H1 (cell line): ENCODE results near the gene DAB2IP. TPM values are rescaled to one million over a fixed set of nuclear protein-coding genes. Genes with fewer than 3 reads are reported as not detected.

Experiments used
- CTCF ChIA-PET: fragments of 300-600 bp; sonication (Branson Sonifier 250); formaldehyde crosslinking; loops from one replicate; lab custom pipeline; 2021; ENCODE audit not compliant: partially characterized antibody; lab: Charles Lee
- POLR2A ChIA-PET: fragments of 300-600 bp; sonication (Branson Sonifier 250); formaldehyde crosslinking; loops from one replicate; lab custom pipeline; 2021; ENCODE audit warnings: inconsistent platforms; ENCODE audit not compliant: partially characterized antibody; lab: Charles Lee
- DNase-seq, 2 experiments: peaks; one replicate each; pipeline versions ENCODE4 v3.0.0 to v3.0.0-alpha.2; 2010 to 2022; ENCODE audit warnings: low spot score in 2 of 2, low read depth in 1 of 2, mixed read lengths in 1 of 2
- FAIRE-seq: peaks from 2 replicates; lab custom pipeline; 2011; peaks lifted over from hg19 to GRCh38; lab: Jason Lieb, UNC
- H2AFZ ChIP-seq: 2 replicates; pipeline ENCODE4 v1.8.1; 2012; ENCODE audit warnings: low read length, inconsistent platforms
- H2AK5ac ChIP-seq: 2 replicates; pipeline ENCODE4 v1.6.1; 2013; ENCODE audit warnings: low read depth, low read length
- H2BK120ac ChIP-seq: replicated peaks from 2 replicates; pipeline ENCODE3; 2013; ENCODE audit warnings: low read depth, low read length, inconsistent platforms
- H2BK12ac ChIP-seq: 2 replicates; pipeline ENCODE4 v1.6.1; 2013; ENCODE audit warnings: low read depth, low read length
- H2BK15ac ChIP-seq: 2 replicates; pipeline ENCODE4 v1.6.1; 2013; ENCODE audit warnings: low read length
- H2BK20ac ChIP-seq: 2 replicates; pipeline ENCODE4 v1.6.1; 2013; ENCODE audit warnings: low read length
- H2BK5ac ChIP-seq: 2 replicates; pipeline ENCODE4 v1.6.1; 2013; ENCODE audit warnings: low read depth, low read length
- H3K14ac ChIP-seq: 2 replicates; pipeline ENCODE4 v1.6.1; 2013; ENCODE audit warnings: inconsistent platforms; ENCODE audit not compliant: insufficient read length
- H3K18ac ChIP-seq: 2 replicates; pipeline ENCODE4 v1.6.1; 2013; ENCODE audit warnings: low read length; ENCODE audit errors: extremely low read depth
- H3K23ac ChIP-seq: 2 replicates; pipeline ENCODE4 v1.6.1; 2013; ENCODE audit warnings: inconsistent platforms; ENCODE audit not compliant: insufficient read length
- H3K23me2 ChIP-seq: 2 replicates; pipeline ENCODE4 v1.6.1; 2013; ENCODE audit warnings: low read depth, low read length
- H3K27ac ChIP-seq: 2 replicates; pipeline ENCODE4 v1.6.1; 2011; ENCODE audit warnings: low read depth, low read length, inconsistent platforms
- H3K27me3 ChIP-seq, 4 experiments: replicated peaks in 1 of 4; 1 replicate in 1 of 4; 2 replicates in 3 of 4; pipeline versions ENCODE4 v1.6.1 to v1.8.1; 2011 to 2013; ENCODE audit warnings: low read length in 3 of 4, mild to moderate bottlenecking in 3 of 4, inconsistent platforms in 2 of 4, mixed read lengths in 2 of 4, moderate library complexity in 1 of 4; ENCODE audit not compliant: control insufficient read depth in 3 of 4, insufficient read depth in 3 of 4; ENCODE audit errors: extremely low read depth in 1 of 4
- H3K36me3 ChIP-seq, 4 experiments: 2 replicates each; pipeline versions ENCODE4 v1.6.1 to v1.8.1; 2011 to 2013; ENCODE audit warnings: mild to moderate bottlenecking in 4 of 4, low read length in 3 of 4, moderate library complexity in 2 of 4, control low read depth in 1 of 4, inconsistent platforms in 1 of 4; ENCODE audit not compliant: insufficient read depth in 4 of 4, control insufficient read depth in 2 of 4
- H3K4ac ChIP-seq: replicated peaks from 2 replicates; pipeline ENCODE3; 2013; ENCODE audit warnings: low read length, low read depth, mixed read lengths, inconsistent platforms; ENCODE audit not compliant: insufficient read length
- H3K4me1 ChIP-seq, 4 experiments: replicated peaks in 1 of 4; 1 replicate in 1 of 4; 2 replicates in 3 of 4; pipeline versions ENCODE4 v1.6.1 to v1.8.1; 2011 to 2013; ENCODE audit warnings: low read length in 3 of 4, inconsistent platforms in 2 of 4, mixed read lengths in 1 of 4; ENCODE audit not compliant: insufficient read depth in 4 of 4, control insufficient read depth in 3 of 4
- H3K4me2 ChIP-seq, 2 experiments: 2 replicates each; pipeline versions ENCODE4 v1.6.1 to v1.8.1; 2011 to 2013; ENCODE audit warnings: low read depth in 2 of 2, low read length in 2 of 2, control low read depth in 1 of 2, inconsistent platforms in 1 of 2, mild to moderate bottlenecking in 1 of 2; ENCODE audit not compliant: insufficient read depth in 1 of 2
- H3K4me3 ChIP-seq, 4 experiments: fragments of 200-600, 300-600 bp in 1 of 4; sonication (generic), shearing (Covaris generic), sonication (Bioruptor Twin) in 1 of 4; 2 replicates each; pipeline versions ENCODE4 v1.5.1 to v1.8.1; 2011 to 2016; ENCODE audit warnings: low read length in 4 of 4, low read depth in 3 of 4, control low read depth in 2 of 4, inconsistent platforms in 2 of 4, mild to moderate bottlenecking in 2 of 4, mixed read lengths in 1 of 4, moderate library complexity in 1 of 4; ENCODE audit not compliant: insufficient read depth in 2 of 4; ENCODE audit errors: extremely low read depth in 1 of 4
- H3K56ac ChIP-seq: replicated peaks from 2 replicates; pipeline ENCODE3; 2013; ENCODE audit warnings: low read depth, mild to moderate bottlenecking, mixed read lengths, low read length, inconsistent platforms; ENCODE audit not compliant: insufficient read length
- H3K79me1 ChIP-seq: 2 replicates; pipeline ENCODE4 v1.6.1; 2013; ENCODE audit warnings: low read depth, low read length, control low read depth
- H3K79me2 ChIP-seq, 2 experiments: 2 replicates each; pipeline versions ENCODE4 v1.6.1 to v1.8.1; 2012 to 2013; ENCODE audit warnings: low read length in 2 of 2, mild to moderate bottlenecking in 2 of 2, inconsistent platforms in 1 of 2; ENCODE audit not compliant: insufficient read depth in 2 of 2, control insufficient read depth in 1 of 2
- H3K9ac ChIP-seq, 4 experiments: replicated peaks in 1 of 4; 1 replicate in 1 of 4; 2 replicates in 3 of 4; pipeline versions ENCODE4 v1.6.1 to v1.8.1; 2011 to 2013; ENCODE audit warnings: low read depth in 3 of 4, low read length in 3 of 4, control low read depth in 2 of 4, mild to moderate bottlenecking in 2 of 4, moderate library complexity in 2 of 4, inconsistent platforms in 1 of 4; ENCODE audit errors: extremely low read depth in 1 of 4
- H3K9me3 ChIP-seq, 2 experiments: 2 replicates each; pipeline versions ENCODE4 v1.6.1 to v1.8.1; 2012 to 2013; ENCODE audit warnings: mild to moderate bottlenecking in 2 of 2, moderate library complexity in 2 of 2, control low read depth in 1 of 2, inconsistent platforms in 1 of 2, low read depth in 1 of 2, low read length in 1 of 2, mixed read lengths in 1 of 2; ENCODE audit not compliant: insufficient read depth in 2 of 2
- H4K20me1 ChIP-seq, 2 experiments: replicated peaks in 1 of 2; 2 replicates each; pipeline versions ENCODE3 to v1.8.1; 2011 to 2013; ENCODE audit warnings: inconsistent platforms in 2 of 2, low read length in 2 of 2, mild to moderate bottlenecking in 1 of 2; ENCODE audit not compliant: insufficient read depth in 2 of 2, control insufficient read depth in 1 of 2
- H4K5ac ChIP-seq: 2 replicates; pipeline ENCODE4 v1.6.1; 2013; ENCODE audit warnings: low read length, low read depth, mixed read lengths, inconsistent platforms; ENCODE audit not compliant: insufficient read length
- H4K8ac ChIP-seq: 2 replicates; pipeline ENCODE4 v1.8.0; 2013; ENCODE audit warnings: mild to moderate bottlenecking, moderate library complexity, low read length, inconsistent platforms; ENCODE audit not compliant: insufficient read depth; ENCODE audit errors: extremely low read depth
- H4K91ac ChIP-seq: replicated peaks from 2 replicates; pipeline ENCODE3; 2013; ENCODE audit warnings: low read length, mixed read lengths, inconsistent platforms; ENCODE audit not compliant: insufficient read length
- ATF3 ChIP-seq: IDR thresholded peaks from 2 replicates; pipeline ENCODE4 v1.6.1; 2011; ENCODE audit warnings: low read depth, mild to moderate bottlenecking, low read length; ENCODE audit not compliant: insufficient read depth
- BACH1 ChIP-seq: IDR thresholded peaks from 2 replicates; pipeline ENCODE4 v1.6.1; 2012; ENCODE audit warnings: low read length, improper control_type of control experiment
- CTBP2 ChIP-seq: IDR thresholded peaks from 2 replicates; pipeline ENCODE4 v1.7.0; 2011; ENCODE audit warnings: borderline replicate concordance, mild to moderate bottlenecking, moderate library complexity, mixed read lengths, low read length; ENCODE audit not compliant: insufficient read depth, insufficient read length
- GABPA ChIP-seq: IDR thresholded peaks from 2 replicates; pipeline ENCODE4 v1.6.1; 2011; ENCODE audit warnings: mild to moderate bottlenecking, low read length, moderate library complexity, borderline replicate concordance; ENCODE audit not compliant: insufficient read depth
- MAFK ChIP-seq: IDR thresholded peaks from 2 replicates; pipeline ENCODE4 v1.6.1; 2012; ENCODE audit warnings: low read depth, mild to moderate bottlenecking, improper control_type of control experiment, low read length
- POU5F1 ChIP-seq: IDR thresholded peaks from 2 replicates; pipeline ENCODE4 v1.6.1; 2011; ENCODE audit warnings: low read depth, mild to moderate bottlenecking, low read length, moderate library complexity
- WGBS, 2 experiments: shearing (Covaris generic) in 1 of 2; methylation state at CpG; one replicate each; pipeline versions ENCODE4 v1.1.6 to v1.1.7; 2013 to 2015; ENCODE audit warnings: low lambda C conversion rate in 2 of 2, mixed read lengths in 2 of 2, inconsistent platforms in 1 of 2, low coverage in 1 of 2, missing lambda C conversion rate in 1 of 2; ENCODE audit not compliant: insufficient replicate concordance in 2 of 2, insufficient coverage in 1 of 2, insufficient read length in 1 of 2; ENCODE audit errors: extremely low coverage in 1 of 2, missing lambda C conversion rate in 1 of 2; 5-methylcytosine and 5-hydroxymethylcytosine counted together
- polyA plus RNA-seq, 7 experiments: library from polyadenylated mRNA; depleted of rRNA in 3 of 7; stranded (reverse) in 5 of 7; unstranded in 2 of 7; fragments of >200 nt in 5 of 7; fragments of 200-250 nt in 2 of 7; gene quantifications; 1 replicate in 5 of 7; 2 replicates in 1 of 7; 4 replicates in 1 of 7; pipeline versions ENCODE4 v1.2.1 to v1.2.3, GENCODE V29; 2011 to 2013; ENCODE audit warnings: missing spikeins in 2 of 7, mixed read lengths in 2 of 7
- total RNA-seq: library from RNA; stranded (reverse); fragmentation: NEBNext Ultra II Directional; extraction: Animal tissue kit (Norgen Biotek cat#: 25700); gene quantifications from 2 replicates; pipeline ENCODE4 v1.2.1, GENCODE V29; 2021

Gene DAB2IP
- total and polyA plus RNA-seq, 2 of the 8 experiments (the other 6 are each of a cell fraction or from before 2014, with no cell fraction given): 19.7 to 39.5 TPM

DNA sequence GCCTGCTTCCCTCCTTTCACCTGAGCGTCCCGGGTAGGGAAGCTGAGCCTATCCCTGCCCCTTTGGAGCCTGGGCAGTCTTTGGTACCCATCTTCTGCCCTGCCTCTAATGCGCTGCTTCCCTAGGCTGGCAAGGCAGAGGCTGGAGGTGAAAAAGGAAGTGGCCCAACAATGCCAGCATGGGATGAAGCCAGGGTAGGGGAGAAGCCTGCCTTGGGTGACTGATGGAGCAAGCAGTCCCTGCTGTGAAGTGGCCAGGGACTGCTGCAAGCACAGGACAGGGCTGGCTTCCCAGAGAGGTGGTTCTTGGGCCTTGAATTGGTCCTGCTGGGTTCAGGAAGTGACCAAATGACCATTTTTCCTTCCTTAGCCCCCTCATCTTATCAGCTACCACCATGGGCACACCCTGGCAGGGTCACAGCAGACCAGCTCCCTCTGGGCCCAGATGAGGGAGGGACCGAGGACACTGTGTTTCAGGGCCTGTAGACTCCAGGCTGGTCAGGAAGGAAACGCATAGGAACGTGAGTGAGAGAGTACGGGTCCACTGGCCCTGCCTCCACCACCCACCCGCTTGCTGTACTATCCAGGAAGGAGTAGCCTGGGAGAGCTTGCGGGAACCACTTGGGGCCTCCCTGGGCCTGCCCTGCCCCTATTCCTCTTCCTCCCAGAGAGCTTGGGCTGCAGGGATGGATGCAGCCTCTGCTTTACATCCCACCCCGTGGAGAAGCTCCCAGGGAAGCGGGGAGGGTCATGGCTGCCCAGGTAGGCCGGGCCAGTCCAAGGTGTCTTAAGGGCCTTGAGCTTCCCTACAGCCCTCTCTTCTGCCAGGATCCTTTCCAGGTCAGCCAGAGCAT lies 102.6 kb downstream of the DAB2IP start:
- FAIRE-seq: no peak
- no peak overlapping the region for H3K4ac ChIP-seq
- no peak overlapping the region; the same call in 1 of the 2 replicates for H2BK20ac ChIP-seq
- WGBS, 2 experiments: 91% methylated on average over 11 of the region's 12 CpGs; no CpG with 5 or more reads in 1 of the 2 experiments
- no peak overlapping the region for H3K14ac ChIP-seq
- CTCF ChIA-PET: interaction anchor here (0.7 to 3.1 kb wide), 13 partner anchors 9 to 107 kb away, joined by 3 to 15 read pairs (median 4); no protein-coding TSS in a partner anchor
- H3K79me1 ChIP-seq: peaks cover 39% of the 10 kb centered on the region
- H3K79me2 ChIP-seq: peaks cover 0 to 32% of the 10 kb centered on the region in 2 experiments; a peak in 1 of 4 replicates
- no peak overlapping the region for H4K91ac ChIP-seq
- peak overlapping the region; percentile 48; the same call in 1 of the 2 replicates for H4K8ac ChIP-seq
- DNase-seq: no peak
- no peak overlapping the region for H2AK5ac ChIP-seq
- H2BK12ac ChIP-seq: no peak overlapping the region
- no peak overlapping the region for H2BK120ac ChIP-seq
- no peaks in the 10 kb centered on the region for H3K23me2 ChIP-seq
- H2BK5ac ChIP-seq: no peak overlapping the region; the same call in 1 of the 2 replicates
- H2AFZ ChIP-seq: no peak overlapping the region
- H3K18ac ChIP-seq: no peak overlapping the region
- H3K27ac ChIP-seq: no peak overlapping the region
- no peaks in the 10 kb centered on the region for H3K9me3 ChIP-seq
- H3K9ac ChIP-seq: no peak overlapping the region; a peak in 1 of 7 replicates
- no peak overlapping the region for H2BK15ac ChIP-seq
- no peak for TF ChIP-seq GABPA
- no peak for TF ChIP-seq BACH1
- no peak for TF ChIP-seq POU5F1
- no peak for TF ChIP-seq CTBP2
- TF ChIP-seq ATF3: no peak
- TF ChIP-seq MAFK: no peak
- H3K27me3 ChIP-seq: no peaks in the 10 kb centered on the region; a peak in 1 of 7 replicates
- H4K5ac ChIP-seq: no peak overlapping the region
- no peaks in the 10 kb centered on the region; a peak in 3 of 7 replicates for H3K4me1 ChIP-seq
- H3K36me3 ChIP-seq: no peaks in the 10 kb centered on the region
- H3K56ac ChIP-seq: no peak overlapping the region
- H4K20me1 ChIP-seq: peaks cover 22 to 35% of the 10 kb centered on the region in 2 experiments
- H3K23ac ChIP-seq: no peak overlapping the region
- POLR2A ChIA-PET: interaction anchor here (0.7 to 1.2 kb wide), 2 partner anchors 20 to 31 kb away, joined by 3 read pairs; no protein-coding TSS in a partner anchor
- no peak overlapping the region for H3K4me2 ChIP-seq
- H3K4me3 ChIP-seq: no peak overlapping the region
